GM06990 (cell line): ENCODE measurements around the gene CAMSAP1.
A peak's percentile ranks its signal among the peaks of the same experiment; 100 is the strongest.

Experiments used
- DNase-seq: peaks from one replicate; pipeline ENCODE4 v3.0.0-alpha.2; 2011; ENCODE audit not compliant: insufficient read length; ENCODE audit errors: extremely low read depth
- H3K27me3 ChIP-seq: replicated peaks from 2 replicates; pipeline ENCODE4 v1.6.0; 2011; ENCODE audit warnings: low read length; ENCODE audit not compliant: control insufficient read depth, insufficient read depth
- H3K36me3 ChIP-seq: 2 replicates; pipeline ENCODE4 v1.5.1; 2011; ENCODE audit warnings: low read length; ENCODE audit not compliant: control insufficient read depth, insufficient read depth
- H3K4me3 ChIP-seq: replicated peaks from 2 replicates; pipeline ENCODE4 v1.5.1; 2011; ENCODE audit warnings: low read depth, mild to moderate bottlenecking, control low read depth, low read length
- CTCF ChIP-seq: IDR thresholded peaks from 2 replicates; pipeline ENCODE4 v1.5.1; 2011; ENCODE audit warnings: low read length, control low read depth, mild to moderate bottlenecking, inconsistent platforms; ENCODE audit not compliant: insufficient read depth, poor library complexity, severe bottlenecking

Gene CAMSAP1

GRCh38 chr9:135889564-135890189, 17.7 kb downstream of the CAMSAP1 start:
- TF ChIP-seq CTCF, result no peak
- no peaks in the 10 kb centered on the region; the same call in 1 of the 2 replicates for H3K36me3 ChIP-seq
- H3K27me3 ChIP-seq, result no peaks in the 10 kb centered on the region
- H3K4me3 ChIP-seq, result no peak overlapping the region
- no peak for DNase-seq

- Histone ChIP-seq H3K27me3 (no peaks in the 10 kb centered on the region), H3K36me3 (no peaks in the 10 kb centered on the region; the same call in 1 of the 2 replicates), H3K4me3 (no peak overlapping the region)
- TF ChIP-seq CTCF, result no peak
- DNase-seq, result no peak
Measured at GRCh38 chr9:135888766-135889394, 18.5 kb downstream of the CAMSAP1 start.

- TF ChIP-seq CTCF, result no peak
- no peak overlapping the region for H3K4me3 ChIP-seq
- DNase-seq, result no peak
Measured at GRCh38 chr9:135888126-135888765, 19.1 kb downstream of the CAMSAP1 start.

GRCh38 chr9:135887585-135888050, 19.7 kb downstream of the CAMSAP1 start:
- TF ChIP-seq CTCF, result no peak
- Histone ChIP-seq H3K27me3 (no peaks in the 10 kb centered on the region), H3K4me3 (no peak overlapping the region), H3K36me3 (no peaks in the 10 kb centered on the region; the same call in none of the 2 replicates)
- peak; percentile 47 for DNase-seq

More at GRCh38 chr9:135888126-135888765, 19.1 kb downstream of the CAMSAP1 start:
- H3K36me3 ChIP-seq, result no peaks in the 10 kb centered on the region; the same call in none of the 2 replicates
- no peaks in the 10 kb centered on the region for H3K27me3 ChIP-seq

- DNase-seq, result no peak
- TF ChIP-seq CTCF, result no peak
- no peaks in the 10 kb centered on the region; the same call in none of the 2 replicates for H3K36me3 ChIP-seq
- no peak overlapping the region for H3K4me3 ChIP-seq
- no peaks in the 10 kb centered on the region for H3K27me3 ChIP-seq
Measured at GRCh38 chr9:135887021-135887507, 20.3 kb downstream of the CAMSAP1 start.
